Kidney capillary endothelial cell (primary cell): Measurements from ENCODE around the gene CD300H.

Experiments
- DNase-seq: peaks from one replicate; pipeline ENCODE4 v3.0.0-alpha.2; 2018; ENCODE audit warnings: low spot score

CD300H gene

GRCh38 chr17:74567397-74567796 is at the start of gene CD300H:
Gene CD300H, minus strand, starts transcription at chr17:74567509.
- DNase-seq, result no peak

DNA sequence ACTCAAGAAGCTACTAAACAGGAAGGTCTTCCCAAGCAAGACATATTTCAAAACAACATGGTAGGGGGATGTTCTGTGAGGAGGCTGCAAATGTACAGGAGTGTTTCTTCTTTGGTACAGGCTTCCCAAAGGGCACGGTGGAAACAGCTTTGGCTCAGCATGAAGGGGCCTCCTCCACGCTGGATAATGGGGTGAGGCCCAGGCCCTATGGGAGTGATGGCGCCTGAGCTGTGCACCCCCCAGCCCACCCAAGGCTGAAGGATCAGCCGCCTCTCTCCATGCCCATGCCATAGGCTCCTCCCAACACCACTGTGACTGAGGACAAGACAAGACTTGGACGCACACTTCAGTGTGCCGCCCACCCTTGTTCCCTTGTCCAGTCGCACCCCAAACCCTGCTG is 49.4 kb upstream of the CD300H start:
- DNase-seq, result no peak

- no peak for DNase-seq
Observed at GRCh38 chr17:74612046-74612445, 44.7 kb upstream of the CD300H start.

GRCh38 chr17:74610108-74610507 is 42.8 kb upstream of the CD300H start:
- no peak for DNase-seq

- DNase-seq, result no peak
Observed at GRCh38 chr17:74608511-74608910, 41.2 kb upstream of the CD300H start.

DNA sequence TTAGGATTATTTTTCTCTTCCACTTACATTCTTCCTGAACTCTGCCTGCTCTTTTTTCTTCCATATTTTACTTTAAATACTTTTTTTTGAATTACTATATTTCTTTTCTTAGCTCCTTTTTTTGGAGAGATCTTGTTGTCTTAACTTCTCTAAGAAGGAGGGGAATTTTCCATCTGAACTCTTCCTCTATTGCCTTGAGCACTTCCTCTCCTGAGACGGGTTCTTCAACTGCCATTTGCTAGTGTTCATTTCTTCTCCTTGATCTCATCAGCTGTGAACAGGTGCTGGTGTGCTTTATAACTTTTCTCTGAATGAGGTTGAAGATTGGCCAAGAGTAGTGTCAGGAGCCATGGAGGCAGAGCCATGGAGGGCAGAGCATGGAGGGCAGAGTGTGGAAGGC is 39.9 kb upstream of the CD300H start:
- DNase-seq, result no peak

- DNase-seq, result no peak
Observed at GRCh38 chr17:74606050-74606449, 38.7 kb upstream of the CD300H start.

DNA sequence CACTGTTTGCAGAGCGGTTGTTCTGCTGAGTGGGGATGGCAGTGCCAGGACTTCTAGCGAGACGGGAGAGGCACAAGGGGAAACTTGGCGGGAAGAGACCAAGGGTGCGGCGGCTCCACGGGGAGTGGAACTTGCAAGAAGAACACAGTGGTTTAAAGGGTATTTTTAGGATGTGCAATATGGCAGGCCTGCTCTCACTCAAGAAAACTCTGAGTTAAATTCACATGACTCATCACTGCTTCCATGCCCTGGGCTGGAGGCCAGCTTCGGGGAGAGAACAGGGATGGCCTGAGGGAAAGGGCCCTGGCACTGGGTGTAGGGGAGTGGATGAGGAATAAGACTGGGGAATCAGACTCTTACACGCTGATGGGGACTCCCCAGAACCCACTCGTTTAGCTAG is 38.1 kb upstream of the CD300H start:
- DNase-seq, result no peak

DNA sequence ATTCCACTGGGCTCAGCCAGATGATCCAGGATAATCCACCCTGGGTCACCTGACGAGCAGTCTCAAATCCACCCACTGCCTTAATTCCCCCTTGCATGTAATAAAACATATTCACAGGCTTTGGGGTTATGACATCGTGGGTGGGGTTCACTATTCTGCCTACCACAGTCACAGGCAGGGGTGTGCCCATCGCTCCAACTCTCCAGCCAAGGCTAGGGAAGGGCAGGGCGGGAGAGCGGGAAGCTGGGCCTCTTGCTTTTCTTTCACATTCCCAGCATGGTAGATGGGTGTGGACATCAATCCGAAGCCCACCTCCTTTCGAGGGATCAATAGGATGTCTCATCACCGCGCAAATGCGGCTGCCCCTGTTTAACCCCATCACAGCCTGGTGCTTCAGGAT is 37.5 kb upstream of the CD300H start:
- DNase-seq, result no peak

GRCh38 chr17:74604200-74604599 is 36.9 kb upstream of the CD300H start:
- no peak for DNase-seq

- DNase-seq, result no peak
Observed at GRCh38 chr17:74603746-74604145, 36.4 kb upstream of the CD300H start.

- DNase-seq, result no peak
Observed at GRCh38 chr17:74603037-74603635, 35.8 kb upstream of the CD300H start.

- peak; percentile 23 for DNase-seq
Observed at GRCh38 chr17:74601944-74602572, 34.7 kb upstream of the CD300H start.

DNA sequence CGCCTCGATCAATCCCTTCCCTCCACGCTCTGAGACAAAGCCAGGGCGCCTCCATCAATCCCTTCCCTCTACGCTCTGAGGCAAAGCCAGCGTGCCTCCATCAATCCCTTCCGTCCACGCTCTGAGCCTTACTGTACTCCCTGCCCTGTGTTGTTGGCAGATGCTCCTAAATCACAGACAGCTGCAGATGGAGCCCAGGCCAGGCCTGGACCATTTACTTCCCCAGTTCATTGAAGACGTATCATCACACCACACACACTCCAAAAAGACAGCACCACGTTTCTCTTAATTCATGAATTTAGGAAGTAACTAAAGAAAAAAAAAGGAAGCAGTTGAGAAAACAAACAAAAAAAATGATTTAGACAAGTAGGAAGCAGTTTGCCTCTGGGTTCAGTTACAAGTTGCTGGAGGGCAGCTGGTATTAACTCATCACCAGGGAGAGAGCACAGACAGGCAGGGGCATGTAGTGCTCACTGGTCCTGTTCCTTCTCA is 32.2 kb upstream of the CD300H start:
- DNase-seq, result no peak

- DNase-seq, result no peak
Observed at GRCh38 chr17:74599023-74599399, 31.7 kb upstream of the CD300H start.

DNA sequence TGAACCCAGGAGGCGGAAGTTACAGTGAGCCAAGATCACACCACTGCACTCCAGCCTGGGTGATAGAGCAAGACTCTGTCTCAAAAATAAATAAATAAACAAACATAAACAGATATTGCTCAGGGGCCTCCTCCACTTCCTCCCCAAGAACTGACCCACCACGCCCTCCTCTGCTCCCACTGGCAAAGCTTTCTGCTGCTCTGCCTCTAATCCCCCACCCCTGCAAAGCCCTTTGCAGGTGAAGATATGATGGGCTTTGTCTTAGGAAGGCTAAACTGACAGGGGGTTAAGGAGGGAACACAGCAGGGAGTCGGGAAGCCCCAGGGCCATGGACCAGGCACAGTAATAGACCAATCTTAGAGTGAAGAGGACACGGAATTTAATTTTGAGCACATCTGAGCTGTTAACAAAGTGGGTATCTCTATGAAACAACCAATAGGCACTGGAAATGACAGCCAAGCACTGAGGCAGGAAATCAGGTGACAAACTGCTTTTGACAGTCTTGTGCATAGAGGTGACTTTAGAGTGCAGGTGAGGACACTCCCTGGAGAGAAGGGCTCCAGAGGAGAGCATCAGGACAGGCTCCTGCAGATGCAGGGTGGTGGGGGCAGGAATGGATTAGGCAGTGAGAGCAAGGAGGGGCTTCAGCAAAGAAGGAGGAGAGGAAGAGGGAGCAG is 31.2 kb upstream of the CD300H start:
- DNase-seq, result no peak

- DNase-seq, result no peak
Observed at GRCh38 chr17:74597069-74597790, 29.9 kb upstream of the CD300H start.

DNA sequence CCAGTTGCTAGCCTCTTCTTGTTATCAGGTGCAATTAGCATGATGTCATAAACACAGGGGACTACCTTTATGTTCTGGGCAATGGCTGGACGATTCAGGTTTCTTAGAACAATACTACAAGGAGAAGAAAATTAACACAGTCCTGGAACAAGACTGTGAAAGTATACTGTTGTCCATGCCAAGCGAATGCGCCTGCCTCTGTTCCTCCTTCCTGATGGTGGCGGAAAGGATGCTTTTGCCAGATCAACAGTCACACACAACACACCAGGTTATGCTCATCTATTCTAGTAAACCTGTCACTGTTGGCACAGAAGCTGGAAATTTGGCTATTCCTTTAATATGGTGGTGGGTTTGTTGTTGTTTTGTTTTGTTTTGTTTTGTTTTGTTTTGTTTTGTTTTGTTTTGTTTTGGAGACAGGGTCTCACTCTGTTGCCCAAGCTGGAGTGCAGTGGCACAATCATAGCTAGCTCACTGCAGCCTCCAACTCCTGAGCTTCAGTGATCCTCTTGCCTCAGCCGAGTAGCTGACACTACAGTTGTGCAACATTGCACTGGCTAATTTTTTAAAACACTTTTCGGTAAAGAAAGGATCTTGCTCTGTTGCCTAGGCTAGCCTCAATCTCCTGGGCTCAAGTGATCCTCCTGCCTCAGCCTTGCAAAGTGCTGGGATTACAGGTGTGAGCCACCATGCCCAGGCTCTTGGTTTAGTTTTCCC is 27.9 kb upstream of the CD300H start:
- DNase-seq, result no peak

DNA sequence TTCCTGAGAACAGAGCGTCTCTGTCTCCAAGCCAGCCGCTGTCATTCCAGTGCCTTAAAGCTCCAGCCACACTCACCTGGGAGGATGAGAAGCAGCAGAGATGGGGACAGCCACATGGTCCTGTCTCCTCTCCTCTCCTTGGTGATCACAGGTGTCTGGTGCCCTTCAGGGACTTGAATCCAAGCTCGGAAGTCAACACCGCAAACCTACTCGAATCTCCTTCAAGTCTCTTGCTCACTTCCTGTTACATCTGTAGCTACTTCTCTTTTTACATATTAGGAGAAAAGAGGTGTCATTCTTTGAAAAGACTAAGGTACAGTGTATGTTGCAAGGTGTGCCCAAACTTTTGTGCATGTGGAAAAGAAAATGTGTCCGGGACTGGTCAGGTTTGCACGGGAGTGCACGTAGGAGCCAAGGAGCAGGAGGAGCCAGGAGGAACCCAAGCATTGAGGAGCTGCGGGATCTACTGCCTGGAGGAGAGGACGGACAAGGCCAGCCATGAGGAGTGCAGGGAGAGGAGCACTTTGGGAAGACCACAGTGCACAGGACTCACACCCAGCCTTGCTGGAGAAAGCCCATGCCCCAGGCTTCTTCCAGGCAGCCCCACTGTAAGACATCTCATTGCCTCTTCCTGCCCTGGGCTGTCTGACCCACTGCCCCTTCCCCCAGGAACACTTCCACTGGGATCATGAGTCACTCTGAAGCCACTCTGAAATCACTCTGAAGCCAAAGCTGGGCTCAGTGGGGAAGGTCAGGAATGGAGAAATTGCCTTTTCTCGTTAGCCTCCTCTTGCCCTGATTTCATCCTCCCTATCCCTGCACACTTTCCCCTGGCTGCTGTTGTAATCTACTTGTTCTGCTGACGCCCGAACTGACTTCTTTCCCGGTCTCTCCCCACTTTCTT is 25.0 kb upstream of the CD300H start, which contains the start of gene CD300LD:
CD300LD (minus strand) TSS at position 197 of the 904 bp plus-strand sequence; CDS start at position 116, 81 bp downstream.
- DNase-seq, result no peak

DNA sequence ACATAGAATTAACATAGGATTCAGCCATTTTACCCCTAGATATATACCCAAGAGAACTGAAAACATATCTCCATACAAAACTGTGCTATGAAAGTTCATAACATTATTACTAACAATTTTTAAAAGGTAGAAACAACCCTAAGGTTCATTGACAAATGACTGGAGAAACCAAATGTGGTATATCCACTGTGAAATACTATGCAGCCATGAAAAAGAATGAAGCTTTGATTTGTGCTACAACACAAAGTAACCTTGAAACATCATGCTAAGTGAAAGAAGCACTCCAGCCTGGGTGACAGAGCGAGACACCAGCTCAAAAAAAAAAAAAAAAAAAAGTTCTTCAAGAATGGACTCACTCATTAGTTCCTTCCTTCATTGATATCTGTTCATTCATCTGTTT is 24.2 kb upstream of the CD300H start:
- DNase-seq, result no peak

GRCh38 chr17:74585711-74586110 is 18.4 kb upstream of the CD300H start:
- DNase-seq, result no peak
